Panc1 (cell line): ENCODE measurements around the gene SAMD15. TPM values are rescaled to one million over a fixed set of nuclear protein-coding genes. Genes with fewer than 3 reads are reported as not detected.

ENCODE experiments used
- ATAC-seq: fragments of 200-7000 bp; cut with Tn5 transposase; 2 replicates; pipeline ENCODE4 v1.9.1; 2020; ENCODE audit warnings: mild to moderate bottlenecking, moderate library complexity
- BruUV-seq: library from RNA; stranded (reverse); fragments of 400-500 nt; replicated peaks from 2 replicates; lab custom pipeline; 2021; lab: Mats Ljungman, UMichigan
- CTCF ChIA-PET: fragments of 300-600 bp; sonication (Branson Sonifier 250); formaldehyde crosslinking; loops from one replicate; lab custom pipeline; 2022; ENCODE audit warnings: antibody characterized with exemption; lab: Charles Lee
- POLR2A ChIA-PET: fragments of 300-600 bp; sonication (Branson Sonifier 250); formaldehyde crosslinking; loops from one replicate; lab custom pipeline; 2022; ENCODE audit warnings: antibody characterized with exemption; lab: Charles Lee
- DNase-seq: peaks from one replicate; pipeline ENCODE4 v3.0.0-alpha.2; 2010; ENCODE audit warnings: low read depth, low spot score
- H3K27ac ChIP-seq: 2 replicates; pipeline ENCODE4 v1.5.1; 2011; ENCODE audit warnings: mild to moderate bottlenecking, low read length, inconsistent platforms
- H3K27me3 ChIP-seq: fragments of 200-500 bp; sonication (Bioruptor generic); 2 replicates; pipeline ENCODE4 v1.6.0; 2014; ENCODE audit warnings: low read length, inconsistent platforms; ENCODE audit not compliant: control insufficient read depth, insufficient read depth
- H3K36me3 ChIP-seq: fragments of 200-500 bp; sonication (Bioruptor generic); 2 replicates; pipeline ENCODE4 v1.5.1; 2014; ENCODE audit warnings: inconsistent platforms, mild to moderate bottlenecking, low read length, moderate library complexity; ENCODE audit not compliant: control insufficient read depth, insufficient read depth
- H3K4me1 ChIP-seq: 2 replicates; pipeline ENCODE4 v1.5.1; 2011; ENCODE audit warnings: inconsistent platforms, mild to moderate bottlenecking, low read length, moderate library complexity; ENCODE audit not compliant: control insufficient read depth, insufficient read depth
- H3K4me3 ChIP-seq, 2 experiments: 2 replicates each; pipeline ENCODE4 v1.5.1; 2011 to 2012; ENCODE audit warnings: low read depth in 2 of 2, low read length in 2 of 2, mild to moderate bottlenecking in 2 of 2, inconsistent platforms in 1 of 2, moderate library complexity in 1 of 2
- H3K9me3 ChIP-seq: fragments of 200-500 bp; sonication (Bioruptor generic); 2 replicates; pipeline ENCODE4 v1.5.1; 2014; ENCODE audit warnings: low read depth, mild to moderate bottlenecking, inconsistent platforms, low read length, moderate library complexity; ENCODE audit not compliant: control insufficient read depth, insufficient read depth
- CTCF ChIP-seq: fragments of 450-650 bp; IDR thresholded peaks from 2 replicates; pipeline ENCODE4 v1.5.1; 2017; ENCODE audit warnings: mild to moderate bottlenecking
- POLR2AphosphoS5 ChIP-seq: IDR thresholded peaks from 2 replicates; pipeline ENCODE4 v1.6.1; 2012; ENCODE audit warnings: mild to moderate bottlenecking, low read depth, low read length, moderate library complexity
- REST ChIP-seq, 2 experiments: IDR thresholded peaks; 2 replicates each; pipeline ENCODE4 v1.6.1; 2011 to 2012; ENCODE audit warnings: low read depth in 2 of 2, control low read depth in 1 of 2, low read length in 1 of 2, mild to moderate bottlenecking in 1 of 2, moderate library complexity in 1 of 2; ENCODE audit not compliant: insufficient read depth in 1 of 2
- SIN3A ChIP-seq: IDR thresholded peaks from 2 replicates; pipeline ENCODE4 v1.6.1; 2012; ENCODE audit warnings: low read depth, mild to moderate bottlenecking, low read length, moderate library complexity, borderline replicate concordance; ENCODE audit not compliant: insufficient read depth
- TCF7L2 ChIP-seq: IDR thresholded peaks from 2 replicates; pipeline ENCODE4 v1.6.1; 2011; ENCODE audit warnings: mild to moderate bottlenecking, low read depth, low read length, inconsistent platforms
- in situ Hi-C: cut with HindIII; loops from 2 replicates; pipeline ENCODE4 v1.10.0; 2016; ENCODE audit warnings: low sequenced_read_pairs, low pct_unique_long_range_greater_than_20kb
- intact Hi-C: fragments of 100-400 bp; cut with micrococcal nuclease; formaldehyde crosslinking; loops from one replicate; pipeline ENCODE4 v1.10.0; 2022; ENCODE audit not compliant: unreplicated experiment
- total RNA-seq: library from RNA; stranded (reverse); gene quantifications from one replicate; pipeline ENCODE4 v1.2.1, GENCODE V29; 2021; ENCODE audit not compliant: unreplicated experiment

SAMD15 gene
- total RNA-seq, 1 experiment from 2014 or later = 1.4 TPM

GRCh38 chr14:77364146-77364545 is 13.0 kb upstream of the SAMD15 start:
- Histone ChIP-seq H3K4me3 (no peak overlapping the region), H3K4me1 (no peaks in the 10 kb centered on the region), H3K27ac (no peak overlapping the region), H3K9me3 (no peaks in the 10 kb centered on the region), H3K36me3 (no peaks in the 10 kb centered on the region), H3K27me3 (no peaks in the 10 kb centered on the region)
- ATAC-seq (no peak), DNase-seq (no peak)
- ChIA-PET CTCF (no interaction called here), POLR2A (no interaction called here)
- intact Hi-C loops (no loop called here), in situ Hi-C loops (no loop called here)
- no TSS peak for BruUV-seq
- TF ChIP-seq SIN3A (no peak), REST (IDR thresholded peaks at IDR 0.05; ENCODE audit: insufficient read depth in 1 of 2, low read depth in 2 of 2, low read length in 1 of 2) (no peak), CTCF (no peak), POLR2AphosphoS5 (no peak), TCF7L2 (no peak)

DNA sequence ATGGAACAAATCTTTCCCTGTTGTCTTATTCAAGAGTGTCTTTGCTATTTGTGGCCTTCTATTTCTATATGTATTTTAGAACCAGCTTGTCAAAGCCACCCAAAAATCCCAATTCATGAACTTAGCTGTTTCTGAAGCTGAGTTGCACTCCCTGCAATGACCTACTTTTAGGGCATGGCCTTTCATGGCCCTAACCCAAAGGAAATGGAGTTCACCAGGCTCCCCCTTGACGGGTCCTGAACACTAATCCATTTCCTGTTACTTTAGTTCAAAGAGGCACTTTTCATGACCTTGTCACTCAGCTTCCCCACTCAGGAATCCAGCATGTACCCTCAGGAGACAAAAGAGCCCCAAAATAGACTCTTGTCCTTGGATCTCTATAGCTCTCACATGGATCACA is 7.9 kb upstream of the SAMD15 start:
- Histone ChIP-seq H3K9me3 (no peaks in the 10 kb centered on the region), H3K4me1 (no peaks in the 10 kb centered on the region), H3K36me3 (no peaks in the 10 kb centered on the region), H3K4me3 (no peak overlapping the region), H3K27ac (no peak overlapping the region), H3K27me3 (no peaks in the 10 kb centered on the region)
- TF ChIP-seq CTCF (no peak), SIN3A (no peak), POLR2AphosphoS5 (no peak), REST (IDR thresholded peaks at IDR 0.05; ENCODE audit: insufficient read depth in 1 of 2, low read depth in 2 of 2, low read length in 1 of 2) (no peak), TCF7L2 (no peak)
- in situ Hi-C loops (no loop called here), intact Hi-C loops (no loop called here)
- ChIA-PET POLR2A (interaction anchor here (0.7 kb wide), 1 partner anchor 69 kb away, joined by 3 read pairs; no protein-coding TSS in a partner anchor), CTCF (no interaction called here)
- BruUV-seq = no TSS peak
- DNase-seq = no peak
- ATAC-seq = no peak
